ENCODE measurements around the gene RPA1. TPM values are rescaled to one million over a fixed set of nuclear protein-coding genes. Genes with fewer than 3 reads are reported as not detected.
"Not testable (repeated sequence)": the region's sequence is repeated elsewhere in the genome, so short reads cannot be mapped to it uniquely, and the experiment has no call there.

The RPA1 gene
- total RNA-seq, 1 donor from 2014 or later: 234 TPM

DNA sequence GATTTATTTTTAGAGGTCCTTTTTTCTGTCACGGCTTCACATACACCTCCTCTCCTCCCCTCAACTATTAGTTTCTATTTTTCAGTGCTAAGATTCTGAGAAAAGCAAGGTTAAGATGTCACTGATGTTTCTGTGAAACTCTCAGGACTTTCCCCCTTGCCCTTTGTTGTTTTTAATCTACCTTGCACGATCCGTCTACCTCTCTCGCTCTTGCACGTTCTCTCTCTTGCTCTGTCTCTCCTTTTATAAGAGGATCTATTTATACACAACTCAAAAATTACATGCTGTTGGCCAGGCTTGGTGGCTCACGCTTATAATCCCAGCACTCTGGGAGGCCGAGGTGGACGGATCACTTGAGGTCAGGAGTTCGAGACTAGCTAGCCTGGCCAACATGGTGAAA is 43.6 kb downstream of the RPA1 start:
- H3K4me1 Mint-ChIP-seq: peaks cover 75% of the 10 kb centered on the region
- H3K9me3 Mint-ChIP-seq: no peaks in the 10 kb centered on the region
- H3K27ac Mint-ChIP-seq: peak overlapping the region; percentile 92
- peak overlapping the region; percentile 80 for H3K4me3 Mint-ChIP-seq
- peaks cover 60% of the 10 kb centered on the region for H3K36me3 Mint-ChIP-seq (ENCODE audit: low read depth)
- no peaks in the 10 kb centered on the region for H3K27me3 Mint-ChIP-seq
- intact Hi-C loops (cut with micrococcal nuclease): loop anchor here (1.0 to 5.0 kb wide), 3 partner anchors 39 to 394 kb away; no protein-coding TSS in a partner anchor
- peak; percentile 87 for DNase-seq

DNA sequence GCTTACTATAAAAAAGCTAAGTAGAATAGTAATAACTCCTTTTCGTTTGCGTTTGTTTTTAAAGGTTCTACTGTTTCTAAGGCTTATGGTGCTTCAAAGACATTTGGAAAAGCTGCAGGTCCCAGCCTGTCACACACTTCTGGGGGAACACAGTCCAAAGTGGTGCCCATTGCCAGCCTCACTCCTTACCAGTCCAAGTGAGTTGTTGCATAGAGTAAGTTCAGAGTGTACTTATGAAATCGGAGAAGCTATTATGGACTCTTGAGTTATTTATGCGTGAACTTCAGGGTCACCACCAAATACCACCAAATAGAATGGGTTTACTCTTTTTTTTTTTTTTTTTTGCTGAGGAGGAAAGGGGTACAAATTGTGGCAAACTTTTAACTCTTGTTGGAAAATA is 45.8 kb downstream of the RPA1 start:
- H3K27me3 Mint-ChIP-seq: no peaks in the 10 kb centered on the region
- peaks cover 75% of the 10 kb centered on the region for H3K36me3 Mint-ChIP-seq (ENCODE audit: low read depth)
- intact Hi-C loops (cut with micrococcal nuclease): no loop called here
- no peaks in the 10 kb centered on the region for H3K9me3 Mint-ChIP-seq
- no peak overlapping the region for H3K27ac Mint-ChIP-seq
- no peak for DNase-seq
- peaks cover 75% of the 10 kb centered on the region for H3K4me1 Mint-ChIP-seq
- H3K4me3 Mint-ChIP-seq: no peak overlapping the region

DNA sequence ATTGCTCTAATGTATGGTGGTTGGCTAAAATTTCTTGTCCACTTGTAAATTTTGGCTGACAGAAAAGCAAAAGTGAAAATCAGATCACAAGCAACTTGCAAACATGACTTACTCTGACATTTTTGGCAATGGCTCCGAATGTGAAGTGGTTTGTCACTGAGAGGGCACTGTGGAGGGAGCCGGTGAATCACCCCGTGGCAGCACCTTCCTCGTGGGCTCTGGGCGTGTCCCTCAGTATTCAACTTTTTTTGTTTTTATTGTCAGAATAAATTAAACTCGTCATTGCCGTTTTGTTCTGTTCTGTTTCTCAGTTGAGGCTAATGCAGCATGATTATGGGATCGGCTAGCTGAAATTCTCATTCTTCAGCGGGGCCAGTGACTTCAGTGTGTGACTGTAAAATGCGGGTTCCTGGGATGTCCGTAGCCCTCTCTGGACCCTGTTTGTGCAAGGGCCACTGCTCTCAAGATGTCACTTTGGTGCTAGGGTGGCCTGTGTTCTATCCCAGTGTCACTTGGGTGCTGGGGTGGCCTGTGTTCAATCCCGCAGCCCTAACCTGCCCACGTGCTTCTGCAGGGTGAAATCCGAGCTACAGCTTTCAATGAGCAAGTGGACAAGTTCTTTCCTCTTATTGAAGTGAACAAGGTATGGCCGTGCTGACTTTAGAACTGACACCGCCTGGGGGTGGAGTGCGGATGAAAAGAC is 48.8 kb downstream of the RPA1 start:
- peaks cover 55% of the 10 kb centered on the region for H3K4me1 Mint-ChIP-seq
- peaks cover 76% of the 10 kb centered on the region for H3K36me3 Mint-ChIP-seq (ENCODE audit: low read depth)
- DNase-seq: no peak
- H3K4me3 Mint-ChIP-seq: no peak overlapping the region
- no peaks in the 10 kb centered on the region for H3K9me3 Mint-ChIP-seq
- H3K27me3 Mint-ChIP-seq: no peaks in the 10 kb centered on the region
- intact Hi-C loops (cut with micrococcal nuclease): no loop called here
- no peak overlapping the region for H3K27ac Mint-ChIP-seq

DNA sequence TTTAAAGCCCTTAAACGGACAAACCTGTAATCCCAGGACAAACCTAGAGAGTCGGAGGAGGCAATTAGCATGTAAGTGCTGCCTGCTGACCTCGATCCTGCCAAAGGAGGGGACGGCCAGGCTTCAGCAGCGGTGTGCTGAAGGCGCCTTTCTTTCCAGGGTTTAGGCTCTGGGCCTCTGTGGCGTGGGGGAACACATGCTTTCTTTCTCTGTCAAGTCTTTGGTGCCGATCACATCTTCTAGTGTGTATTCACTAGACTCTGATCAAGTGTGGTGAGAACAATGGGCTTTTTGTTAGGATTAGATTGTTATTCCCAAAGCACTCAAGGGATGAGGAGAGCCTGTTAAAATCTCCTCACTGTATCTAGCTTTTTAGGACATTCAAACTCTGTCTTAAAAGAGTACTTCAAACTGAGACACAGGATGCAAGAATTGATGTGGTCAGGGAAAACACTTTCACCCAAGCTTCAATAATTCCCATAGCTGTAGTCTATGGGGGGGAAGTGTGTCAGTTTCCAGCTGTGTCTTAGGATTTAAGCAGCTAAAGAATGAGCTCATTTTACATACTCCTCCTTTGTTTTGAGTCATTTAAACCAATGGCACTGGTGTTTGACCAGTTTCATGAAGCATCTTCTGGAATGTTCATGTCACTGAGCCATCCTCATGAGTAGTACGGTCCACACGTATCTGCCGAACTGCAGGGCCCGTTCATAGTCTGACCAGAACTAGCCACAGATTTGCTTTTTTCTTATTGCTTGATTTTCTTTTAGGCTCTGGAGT is 51.2 kb downstream of the RPA1 start:
- Mint-ChIP-seq H3K9me3 (no peaks in the 10 kb centered on the region), H3K36me3 (ENCODE audit: low read depth) (peaks cover 83% of the 10 kb centered on the region), H3K4me3 (no peak overlapping the region), H3K4me1 (peaks cover 37% of the 10 kb centered on the region), H3K27me3 (no peaks in the 10 kb centered on the region), H3K27ac (peak overlapping the region; percentile 13)
- intact Hi-C loops (cut with micrococcal nuclease): no loop called here
- no peak for DNase-seq

GRCh38 chr17:1882836-1883235 is 53.0 kb downstream of the RPA1 start:
- H3K36me3 Mint-ChIP-seq (ENCODE audit: low read depth): peaks cover 76% of the 10 kb centered on the region

DNA sequence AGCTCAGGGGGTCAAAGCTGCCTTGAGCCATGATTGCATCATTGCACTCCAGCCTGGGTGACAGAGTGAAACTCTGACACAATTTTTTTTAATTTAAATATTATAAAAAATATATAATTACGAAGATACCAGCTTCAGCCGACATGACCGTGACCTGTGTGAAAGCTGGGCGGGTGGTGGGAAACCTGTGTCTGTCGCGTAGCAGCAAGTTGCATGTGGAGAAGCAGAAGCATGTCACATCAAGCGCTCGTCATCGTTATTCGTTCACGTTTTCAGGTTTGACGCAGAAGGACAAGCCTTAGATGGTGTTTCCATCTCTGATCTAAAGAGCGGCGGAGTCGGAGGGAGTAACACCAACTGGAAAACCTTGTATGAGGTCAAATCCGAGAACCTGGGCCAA is 53.7 kb downstream of the RPA1 start:
- intact Hi-C loops (cut with micrococcal nuclease): no loop called here
- peaks cover 21% of the 10 kb centered on the region for H3K4me1 Mint-ChIP-seq
- no peak overlapping the region for H3K4me3 Mint-ChIP-seq
- no peak overlapping the region for H3K27ac Mint-ChIP-seq
- H3K9me3 Mint-ChIP-seq: no peaks in the 10 kb centered on the region
- DNase-seq: no peak
- no peaks in the 10 kb centered on the region for H3K27me3 Mint-ChIP-seq
- peaks cover 78% of the 10 kb centered on the region for H3K36me3 Mint-ChIP-seq (ENCODE audit: low read depth)

More at GRCh38 chr17:1882836-1883235, 53.0 kb downstream of the RPA1 start:
- H3K27ac Mint-ChIP-seq: no peak overlapping the region
- intact Hi-C loops (cut with micrococcal nuclease): no loop called here
- H3K27me3 Mint-ChIP-seq: no peaks in the 10 kb centered on the region
- peak; percentile 79 for DNase-seq
- peaks cover 24% of the 10 kb centered on the region for H3K4me1 Mint-ChIP-seq
- H3K9me3 Mint-ChIP-seq: no peaks in the 10 kb centered on the region
- H3K4me3 Mint-ChIP-seq: no peak overlapping the region

- Mint-ChIP-seq H3K36me3 (ENCODE audit: low read depth) (peaks cover 63% of the 10 kb centered on the region), H3K9me3 (no peaks in the 10 kb centered on the region), H3K27me3 (no peaks in the 10 kb centered on the region), H3K4me1 (peaks cover 2% of the 10 kb centered on the region), H3K27ac (no peak overlapping the region), H3K4me3 (no peak overlapping the region)
- intact Hi-C loops (cut with micrococcal nuclease): no loop called here
- no peak for DNase-seq
Measured at GRCh38 chr17:1888741-1889140, 58.9 kb downstream of the RPA1 start.

- Mint-ChIP-seq H3K36me3 (ENCODE audit: low read depth) (peaks cover 56% of the 10 kb centered on the region), H3K9me3 (no peaks in the 10 kb centered on the region), H3K4me3 (no peak overlapping the region), H3K27me3 (no peaks in the 10 kb centered on the region), H3K4me1 (peaks cover 5% of the 10 kb centered on the region), H3K27ac (peak overlapping the region; percentile 62)
- intact Hi-C loops (cut with micrococcal nuclease): no loop called here
- no peak for DNase-seq
Measured at GRCh38 chr17:1890758-1891450, 61.1 kb downstream of the RPA1 start.

GRCh38 chr17:1894753-1895339 is 65.0 kb downstream of the RPA1 start:
- Mint-ChIP-seq H3K36me3 (ENCODE audit: low read depth) (peaks cover 69% of the 10 kb centered on the region), H3K4me3 (no peak overlapping the region), H3K4me1 (peaks cover 4% of the 10 kb centered on the region), H3K9me3 (no peaks in the 10 kb centered on the region), H3K27ac (no peak overlapping the region), H3K27me3 (no peaks in the 10 kb centered on the region)
- intact Hi-C loops (cut with micrococcal nuclease): no loop called here
- no peak for DNase-seq

DNA sequence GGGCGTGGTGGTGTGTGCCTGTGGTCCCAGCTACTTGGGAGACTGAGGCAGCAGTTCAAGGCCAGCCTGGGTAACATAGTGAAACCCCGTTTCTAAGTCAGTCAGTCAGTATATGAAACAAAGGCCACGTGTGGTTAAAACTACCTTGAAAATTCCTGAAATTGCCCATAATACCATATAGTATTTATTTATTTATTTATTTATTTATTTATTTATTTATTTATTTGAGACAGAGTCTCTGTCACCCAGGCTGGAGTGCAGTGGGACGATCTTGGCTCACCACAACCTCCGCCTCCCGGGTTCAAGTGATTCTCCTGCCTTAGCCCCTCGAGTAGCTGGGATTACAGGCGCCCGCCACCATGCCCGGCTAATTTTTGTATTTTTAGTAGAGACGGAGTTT is 65.7 kb downstream of the RPA1 start:
- H3K4me3 Mint-ChIP-seq; H3K27ac Mint-ChIP-seq; H3K9me3 Mint-ChIP-seq; H3K4me1 Mint-ChIP-seq; intact Hi-C loops (cut with micrococcal nuclease); H3K27me3 Mint-ChIP-seq; DNase-seq: not testable (repeated sequence)
- peaks cover 69% of the 10 kb centered on the region for H3K36me3 Mint-ChIP-seq (ENCODE audit: low read depth)

- intact Hi-C loops (cut with micrococcal nuclease): no loop called here
- DNase-seq: no peak
- Mint-ChIP-seq H3K4me3 (no peak overlapping the region), H3K36me3 (ENCODE audit: low read depth) (peaks cover 61% of the 10 kb centered on the region), H3K27me3 (no peaks in the 10 kb centered on the region), H3K4me1 (peaks cover 4% of the 10 kb centered on the region), H3K27ac (no peak overlapping the region), H3K9me3 (no peaks in the 10 kb centered on the region)
Measured at GRCh38 chr17:1896243-1897104, 66.7 kb downstream of the RPA1 start.

GRCh38 chr17:1897105-1897656 is 67.4 kb downstream of the RPA1 start:
- peaks cover 4% of the 10 kb centered on the region for H3K4me1 Mint-ChIP-seq
- no peak for DNase-seq
- intact Hi-C loops (cut with micrococcal nuclease): no loop called here
- H3K9me3 Mint-ChIP-seq: no peaks in the 10 kb centered on the region
- H3K27me3 Mint-ChIP-seq: no peaks in the 10 kb centered on the region
- peaks cover 59% of the 10 kb centered on the region for H3K36me3 Mint-ChIP-seq (ENCODE audit: low read depth)
- no peak overlapping the region for H3K4me3 Mint-ChIP-seq
- H3K27ac Mint-ChIP-seq: no peak overlapping the region

GRCh38 chr17:1898332-1898731 is 68.5 kb downstream of the RPA1 start:
- no peak for DNase-seq
- intact Hi-C loops (cut with micrococcal nuclease): no loop called here
- H3K36me3 Mint-ChIP-seq (ENCODE audit: low read depth): peaks cover 50% of the 10 kb centered on the region
- H3K9me3 Mint-ChIP-seq: no peaks in the 10 kb centered on the region
- no peak overlapping the region for H3K4me3 Mint-ChIP-seq
- peaks cover 3% of the 10 kb centered on the region for H3K27me3 Mint-ChIP-seq
- no peak overlapping the region for H3K27ac Mint-ChIP-seq
- peaks cover 6% of the 10 kb centered on the region for H3K4me1 Mint-ChIP-seq

All from activated CD4-positive, alpha-beta T cell treated with anti-CD3 and anti-CD28 coated beads, Interleukin-2, amount 10 ng/mL, durations not matched to agents 24 days and 14 days (primary cell).